Measurements from ENCODE around the gene HECW1.

HECW1 gene

DNA sequence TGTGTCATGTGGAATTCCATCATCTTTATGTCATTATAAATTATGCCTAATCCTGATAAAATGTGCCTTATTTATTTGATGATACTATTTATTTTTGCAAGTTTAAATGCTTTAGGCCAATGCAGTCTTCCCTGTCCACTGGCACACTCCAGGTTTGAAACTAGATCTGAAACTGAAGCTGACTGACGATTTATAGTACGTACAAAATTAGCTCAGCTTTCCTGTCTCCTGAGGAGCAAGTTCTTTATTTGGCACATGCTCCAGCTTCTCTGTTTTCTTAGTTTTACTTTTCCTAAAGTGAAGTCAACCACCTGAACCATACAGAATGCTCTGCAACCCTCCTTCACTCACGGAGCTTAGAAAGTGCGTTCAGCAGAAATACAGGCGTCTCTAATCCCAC is 164.1 kb downstream of the HECW1 start:
- DNase-seq, result no peak

DNA sequence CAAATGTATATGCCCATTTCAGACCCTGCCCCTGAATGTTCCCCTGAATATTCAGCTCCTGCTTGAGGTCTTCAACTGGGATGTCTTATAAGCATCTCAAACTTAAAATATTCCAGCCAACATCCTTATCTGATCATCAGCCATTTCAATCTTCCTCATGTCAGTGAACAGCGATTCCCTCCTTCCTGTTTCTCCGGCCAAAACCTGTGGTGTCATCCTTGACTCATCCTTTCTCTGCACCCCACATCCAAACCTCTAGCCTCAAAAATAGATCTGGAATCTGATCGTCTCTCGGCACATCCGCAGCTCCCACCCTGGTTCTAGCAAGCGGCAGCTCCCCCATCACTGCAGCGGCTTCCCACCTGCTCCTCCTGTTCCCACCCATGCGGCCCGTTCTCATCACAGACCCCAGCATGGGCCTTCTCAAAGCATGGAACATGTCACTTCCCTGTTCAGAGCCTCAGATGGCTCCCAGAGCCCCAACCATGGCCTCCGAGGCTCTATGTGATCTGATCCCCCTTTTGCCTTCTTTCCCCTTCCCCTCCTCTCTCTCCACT is 165.7 kb downstream of the HECW1 start:
- DNase-seq, result no peak

DNA sequence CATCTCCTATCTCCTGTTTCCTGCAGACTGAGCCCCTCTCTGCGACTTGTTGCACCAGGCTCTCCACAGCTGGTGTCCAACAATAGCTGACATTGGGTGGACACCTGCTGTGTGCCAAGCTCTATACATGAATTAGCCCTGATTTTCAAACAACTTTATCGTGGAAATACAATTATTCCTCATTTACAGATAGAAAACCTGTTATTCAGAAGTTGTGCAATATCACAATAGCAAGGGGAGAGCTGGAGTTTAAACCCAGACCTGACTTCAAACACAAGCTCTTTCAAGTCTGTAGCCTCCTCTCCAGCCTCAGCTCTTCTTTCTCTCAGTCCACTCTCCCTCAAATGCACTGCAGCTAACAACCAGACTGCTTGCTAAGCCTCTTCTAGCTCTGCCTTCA is 168.8 kb downstream of the HECW1 start:
- DNase-seq, result no peak

DNA sequence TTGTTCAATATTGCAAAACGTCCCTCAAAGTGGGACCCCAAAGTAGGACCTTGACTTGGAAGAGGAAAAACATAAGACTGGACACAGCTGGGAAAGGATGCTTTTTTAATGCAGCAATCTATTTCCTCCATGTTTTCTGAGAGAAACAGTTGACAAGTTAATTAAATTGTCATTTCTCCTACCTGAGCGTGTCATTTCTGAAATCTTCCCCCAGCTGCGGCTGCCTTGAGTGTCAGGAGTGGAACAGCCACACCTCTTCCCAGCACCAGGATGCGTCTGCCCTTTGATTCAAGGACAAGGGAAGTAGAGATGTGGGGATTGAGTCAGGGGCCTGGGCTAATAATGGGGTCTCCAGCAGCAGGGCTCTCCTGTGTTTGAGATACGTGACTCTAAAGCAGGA is 171.3 kb downstream of the HECW1 start:
- no peak for DNase-seq

DNA sequence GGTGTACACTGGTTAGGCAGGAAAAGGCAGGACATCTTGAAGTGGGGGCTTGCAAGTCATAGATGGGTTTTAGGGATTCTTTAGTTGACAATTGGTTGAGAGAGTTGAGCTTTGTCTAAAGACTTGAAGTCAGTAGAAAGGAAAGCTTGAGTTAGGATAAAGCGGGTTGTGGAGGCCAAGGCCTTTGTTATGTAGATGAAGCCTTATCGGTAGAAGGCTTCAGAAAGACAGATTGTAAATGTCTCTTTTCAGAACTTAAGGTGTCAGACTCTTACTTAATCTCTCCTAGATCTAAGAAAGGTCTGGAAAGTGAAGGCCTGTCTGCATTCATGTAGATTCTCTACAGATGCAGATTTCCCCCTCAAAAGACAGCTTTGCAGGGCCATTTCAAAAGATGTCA is 177.4 kb downstream of the HECW1 start:
- no peak for DNase-seq

DNA sequence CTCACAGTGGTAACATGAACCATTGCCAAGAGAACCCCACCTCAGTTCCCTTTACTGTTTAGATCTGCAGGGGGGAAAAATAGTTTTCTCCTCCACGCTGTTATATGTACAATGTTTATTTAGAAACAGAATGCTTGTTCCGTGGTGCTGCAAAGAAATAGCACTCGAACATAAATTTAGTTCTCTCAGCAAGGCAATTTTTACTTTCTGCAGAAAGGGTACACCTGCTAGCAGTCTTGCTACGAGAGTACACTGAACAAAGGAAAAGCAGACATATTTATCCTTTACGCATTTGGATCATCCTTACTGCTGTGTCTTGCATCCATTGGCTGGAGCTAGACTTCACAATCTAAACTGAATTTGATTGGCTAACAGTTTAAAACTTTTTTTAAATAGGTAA is 178.5 kb downstream of the HECW1 start:
- no peak for DNase-seq

DNA sequence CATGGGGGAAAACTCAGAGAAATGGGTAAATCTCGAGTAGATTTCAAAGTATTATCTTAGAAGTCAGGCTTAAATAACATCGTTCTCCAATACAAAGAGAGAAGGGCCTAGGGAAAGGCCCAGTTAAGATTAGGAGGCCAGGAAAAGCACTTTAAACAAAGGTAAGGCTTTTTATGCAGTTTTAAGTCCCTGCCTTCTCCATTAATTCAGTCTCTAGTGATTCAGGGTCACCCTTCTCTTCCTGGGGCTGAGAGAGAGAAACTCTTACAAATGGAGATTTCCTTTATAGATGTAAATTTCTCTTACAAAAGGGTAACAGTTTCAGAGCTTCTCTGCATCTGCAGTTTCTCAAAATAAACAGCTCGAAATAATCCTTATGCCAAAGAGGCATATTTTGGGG is 179.3 kb downstream of the HECW1 start:
- DNase-seq, result no peak

DNA sequence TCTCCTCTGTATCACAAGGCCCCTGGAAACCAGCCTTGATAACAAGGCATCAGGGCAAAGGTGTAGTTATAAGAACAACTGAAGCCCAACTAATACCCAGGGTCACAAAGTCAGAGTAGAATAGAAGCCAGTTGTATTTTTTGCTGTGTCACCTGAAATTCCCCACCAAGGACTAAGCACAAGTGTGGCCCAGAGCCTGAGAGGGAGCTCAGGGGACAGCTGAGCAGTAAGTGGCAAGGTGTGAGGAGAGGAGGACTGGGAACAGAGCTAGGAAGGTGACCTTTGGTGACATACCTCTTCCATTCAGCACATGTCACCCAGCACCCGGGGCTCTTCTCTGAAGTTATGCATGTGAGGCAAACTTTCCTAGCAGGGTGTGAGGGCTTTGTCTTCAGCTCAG is 179.9 kb downstream of the HECW1 start:
- no peak for DNase-seq

DNA sequence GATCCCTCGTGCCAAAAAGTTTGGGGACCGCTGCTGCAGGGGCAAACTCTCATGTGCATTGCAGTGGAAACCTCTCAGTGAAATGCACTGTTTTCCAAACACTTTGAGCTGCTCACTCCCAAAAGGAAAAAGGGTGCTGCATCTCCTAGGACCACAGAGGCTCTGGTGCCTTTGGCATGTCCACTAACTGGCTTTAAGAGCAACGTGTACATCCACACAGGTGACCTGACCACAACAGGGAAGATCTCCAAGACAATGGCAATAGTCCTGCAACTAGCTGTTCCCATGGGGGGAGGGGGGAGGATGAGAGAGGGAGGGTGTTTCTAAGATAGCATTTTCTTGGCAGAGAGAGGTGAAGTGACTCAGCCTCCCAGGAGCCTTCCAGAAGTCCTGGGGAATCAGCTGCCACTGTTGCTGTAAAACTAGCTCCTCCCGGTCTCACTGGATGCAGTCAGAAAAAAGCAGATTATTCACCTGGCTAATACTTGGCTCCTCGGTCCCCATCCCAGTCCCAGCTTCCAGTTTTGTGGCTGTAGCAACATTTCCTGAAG is 181.7 kb downstream of the HECW1 start:
- DNase-seq, result no peak

DNA sequence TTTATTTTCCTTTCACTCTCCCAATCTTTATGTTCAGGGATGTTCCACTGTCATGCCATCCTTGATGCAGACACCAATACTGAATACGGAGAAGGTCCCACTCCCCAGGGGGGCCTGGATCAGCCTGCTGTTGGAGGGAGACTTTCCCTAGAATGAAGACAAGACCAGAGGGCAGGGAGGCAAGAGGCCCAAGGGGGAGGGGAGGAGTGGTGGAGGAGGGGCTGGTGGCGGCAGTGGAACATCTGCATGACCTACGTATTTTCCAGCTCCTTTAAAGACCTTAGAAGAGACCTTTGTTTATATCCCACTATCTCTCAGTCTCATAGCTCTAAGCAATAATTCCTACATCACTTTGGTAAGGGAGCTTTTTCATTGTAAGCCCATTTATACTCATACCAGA is 183.0 kb downstream of the HECW1 start:
- DNase-seq, result no peak

DNA sequence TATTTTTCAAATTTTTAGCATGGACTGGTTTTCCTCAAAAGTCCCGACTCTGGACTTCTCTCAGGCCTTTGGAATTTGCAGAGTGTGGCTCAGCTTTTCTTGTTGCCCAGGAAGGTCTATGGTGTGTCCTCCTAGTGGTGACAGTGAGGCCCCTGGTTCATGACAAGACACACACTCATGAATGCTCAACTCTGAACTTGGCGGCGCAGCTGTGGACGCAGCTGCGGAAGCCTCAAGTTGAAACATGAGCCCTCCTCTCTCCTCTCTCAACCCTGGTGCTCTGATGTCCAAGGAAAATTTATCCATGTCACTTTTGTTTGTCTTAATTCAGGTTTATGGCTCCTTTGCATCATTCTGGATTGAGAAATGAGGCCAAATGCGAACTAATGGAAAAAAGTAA is 183.9 kb downstream of the HECW1 start:
- DNase-seq, result no peak

DNA sequence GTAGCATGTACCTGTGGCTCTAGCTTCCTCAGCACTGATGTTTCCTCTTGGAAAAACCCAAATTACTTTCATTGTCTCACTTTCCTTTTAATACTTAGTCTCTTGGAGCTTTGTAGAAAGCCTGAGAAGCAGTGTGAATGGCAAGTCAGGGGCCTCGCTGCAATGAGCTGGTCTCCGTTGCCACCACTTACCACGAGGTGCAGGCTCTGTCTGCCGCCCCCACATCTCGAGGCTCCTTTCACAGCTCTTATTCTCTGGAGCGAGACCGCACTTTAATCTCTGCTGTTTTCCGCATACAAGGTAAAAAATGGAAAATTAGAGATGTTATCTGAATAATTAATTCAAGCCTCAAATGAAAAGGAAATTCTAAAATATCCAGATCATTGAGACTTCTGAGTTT is 186.2 kb downstream of the HECW1 start:
- no peak for DNase-seq

DNA sequence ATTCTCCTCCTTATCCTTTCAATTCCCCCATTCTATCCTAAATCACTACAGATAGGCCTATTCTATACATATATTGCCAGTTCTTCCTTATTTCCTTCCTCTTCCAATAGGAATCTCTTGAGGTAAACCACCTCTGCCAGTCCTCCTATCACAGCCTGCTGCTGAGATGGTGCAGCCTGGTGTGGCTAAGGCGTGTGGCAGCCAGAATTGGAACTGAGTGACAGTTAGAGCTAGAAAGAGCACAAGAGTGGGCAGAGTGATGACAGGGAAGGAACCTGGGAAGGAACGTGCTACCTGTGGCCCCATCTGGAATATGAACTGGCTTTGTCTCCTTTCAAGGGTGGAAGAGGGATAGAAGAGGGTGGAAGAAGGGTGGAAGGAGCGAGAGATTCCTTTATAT is 187.7 kb downstream of the HECW1 start:
- no peak for DNase-seq

DNA sequence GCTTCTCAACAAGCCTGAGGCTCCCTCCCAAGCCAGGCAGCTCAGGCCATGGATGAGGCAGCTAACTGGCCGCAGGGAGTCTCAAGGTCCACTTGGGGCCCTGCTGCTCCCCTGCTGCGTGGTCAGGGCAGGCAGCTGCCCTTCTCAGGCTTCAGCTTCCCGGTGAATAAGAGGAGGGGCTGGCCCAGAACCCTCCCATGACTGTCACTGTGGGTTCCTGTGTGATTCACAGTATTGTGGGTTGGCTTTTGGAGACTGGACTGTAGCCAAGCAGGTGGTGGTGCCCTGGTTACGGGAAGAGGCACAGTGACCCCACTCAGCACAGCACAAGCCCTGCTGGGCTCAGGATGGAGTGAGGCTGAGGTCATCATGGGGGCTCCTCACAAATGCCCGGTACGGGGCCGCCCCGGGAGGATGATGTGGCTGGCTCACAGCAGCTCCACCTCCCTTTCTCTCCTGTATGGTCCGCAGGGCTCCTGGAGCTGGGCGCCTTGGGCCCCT is 189.8 kb downstream of the HECW1 start:
- no peak for DNase-seq

DNA sequence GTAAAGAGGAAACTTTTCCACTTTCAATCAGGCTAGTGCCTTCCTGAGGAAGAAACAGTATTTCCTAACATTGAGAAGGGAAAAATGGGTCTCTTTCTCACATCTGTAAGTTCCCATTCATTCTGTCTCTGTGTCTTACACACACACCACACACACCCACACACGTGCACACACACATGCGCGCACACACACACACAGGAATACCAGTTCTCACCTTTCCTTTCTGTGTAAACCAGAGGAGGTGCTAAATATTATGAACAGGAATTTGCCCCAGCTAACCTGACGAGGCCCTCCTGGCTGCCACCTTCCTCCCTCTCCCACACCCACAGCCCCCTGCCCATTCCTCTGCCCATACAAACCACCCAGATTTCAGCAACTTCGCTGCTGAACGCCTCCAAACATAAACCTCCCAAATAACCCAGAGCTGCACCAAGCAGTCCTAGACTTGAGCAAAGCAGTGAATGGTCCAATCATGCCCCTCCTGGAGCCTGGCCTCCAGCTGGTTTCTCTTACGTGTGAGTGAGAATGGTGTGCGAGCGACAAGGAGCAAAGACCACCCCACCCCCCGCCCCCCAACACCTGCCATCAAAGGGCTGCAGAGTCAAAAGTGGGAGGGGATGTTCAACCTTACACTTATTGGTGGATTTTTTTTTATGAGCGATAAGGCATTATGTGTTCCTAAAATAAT is 190.5 kb downstream of the HECW1 start:
- DNase-seq, result no peak

DNA sequence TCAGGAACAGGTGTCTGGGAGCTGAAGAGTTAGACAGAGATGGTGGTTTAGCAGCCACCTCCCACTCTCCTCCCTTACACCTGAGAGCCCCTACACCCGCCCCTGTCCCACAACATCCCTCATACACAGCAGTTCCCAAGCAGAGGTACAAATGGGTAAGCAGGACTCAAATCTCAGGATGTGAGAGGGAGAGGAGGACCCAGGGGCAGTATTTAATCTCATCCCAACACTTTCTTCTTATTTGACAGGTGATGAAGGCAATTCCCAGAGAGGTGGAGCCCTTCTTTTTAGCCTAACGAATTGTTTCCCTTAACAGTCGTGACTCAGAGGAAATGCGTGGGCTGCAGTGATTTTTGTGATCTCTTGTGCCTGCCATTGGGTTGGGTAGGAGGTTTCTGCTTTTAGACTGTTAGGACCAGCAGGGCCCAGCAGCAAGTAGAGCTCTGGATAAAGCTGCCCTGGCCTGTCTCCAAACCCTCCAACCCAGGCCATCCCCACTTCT is 191.3 kb downstream of the HECW1 start:
- DNase-seq, result no peak

DNA sequence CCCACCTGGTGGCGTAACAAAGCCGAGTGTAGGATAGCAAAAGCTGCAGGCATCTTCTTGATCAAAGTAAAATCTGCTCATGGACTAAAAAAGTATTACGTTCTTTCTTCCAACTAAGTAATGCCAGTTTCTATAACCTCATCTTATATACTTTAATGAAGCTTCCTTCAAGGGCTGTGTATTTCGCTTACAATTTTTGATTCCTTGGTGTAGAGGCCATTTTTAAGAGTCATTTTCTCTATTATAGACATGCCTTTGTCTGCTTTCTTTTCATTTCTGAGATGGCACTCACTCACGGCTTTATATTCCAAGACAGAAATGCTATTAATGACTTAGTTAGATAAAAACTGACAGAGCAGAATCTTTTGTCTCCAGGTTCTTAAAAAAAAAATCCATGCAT is 194.0 kb downstream of the HECW1 start:
- no peak for DNase-seq

DNA sequence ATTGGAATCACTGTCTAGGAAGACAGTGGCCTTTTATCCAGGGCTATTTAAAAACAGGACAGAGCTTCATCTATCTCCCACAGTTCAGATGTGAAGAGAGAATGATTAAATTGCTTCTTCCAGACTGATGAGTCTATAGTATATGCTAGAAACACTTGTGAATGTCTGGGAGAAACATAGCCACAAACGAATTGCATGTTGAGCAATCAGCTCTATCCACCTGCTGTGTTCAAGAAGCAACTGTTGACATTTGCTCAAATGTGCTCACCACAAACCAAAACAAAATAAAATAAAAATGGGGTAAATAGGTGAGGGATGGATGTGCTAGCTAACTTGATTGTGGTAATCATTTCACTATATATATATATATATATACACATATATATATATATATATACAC is 195.1 kb downstream of the HECW1 start:
- no peak for DNase-seq

DNA sequence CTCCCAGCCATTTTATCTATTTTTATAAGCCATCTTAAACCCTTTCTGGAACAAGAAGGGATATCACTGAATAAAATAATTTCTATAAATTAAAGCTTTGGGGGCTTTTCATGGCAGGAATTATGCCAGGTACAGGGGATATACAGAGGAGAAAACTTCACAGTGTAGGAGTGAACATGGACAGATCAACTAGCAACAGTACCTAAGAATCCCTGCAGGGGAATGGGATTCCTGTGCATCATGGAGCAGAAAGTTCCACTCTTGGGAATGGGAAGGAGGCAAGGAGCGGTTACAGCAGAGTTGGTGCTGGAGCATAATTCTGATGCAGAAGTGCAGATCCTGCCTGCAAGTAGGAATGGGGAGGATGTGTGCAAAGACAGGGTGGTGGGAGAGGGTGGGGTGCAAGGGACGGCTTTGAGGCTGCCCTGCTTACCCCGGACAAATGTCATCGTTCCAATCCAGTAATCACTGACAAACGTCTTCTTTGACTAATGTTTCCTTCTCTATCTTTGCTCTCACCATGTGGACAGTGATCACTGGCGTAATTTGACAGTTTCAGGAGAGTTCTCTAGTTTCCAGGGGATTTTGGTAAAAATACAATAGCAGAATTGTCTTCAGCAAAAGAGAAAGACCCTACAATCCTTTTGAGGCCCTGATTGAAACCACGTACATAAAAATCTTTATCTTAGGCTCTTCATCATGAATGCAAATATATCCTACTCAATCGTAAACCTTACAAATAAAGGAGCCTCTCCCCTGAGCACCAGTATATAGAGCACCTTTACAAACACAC is 196.7 kb downstream of the HECW1 start:
- DNase-seq, result no peak

DNA sequence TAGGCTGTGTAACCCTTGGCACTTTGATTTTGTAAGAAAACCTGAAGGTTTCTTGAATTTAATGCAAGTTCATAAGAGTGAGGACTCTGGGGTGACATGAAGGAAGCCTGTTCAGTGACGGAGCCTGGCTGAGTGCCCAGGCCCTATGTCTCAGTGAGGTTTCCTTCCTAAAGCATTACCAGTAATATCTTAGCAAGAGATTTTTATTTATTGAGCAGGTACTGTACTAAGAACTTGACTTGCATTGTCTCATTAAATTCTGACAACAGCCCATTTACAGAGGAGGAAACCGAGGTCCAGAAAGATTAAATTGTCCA is 197.2 kb downstream of the HECW1 start:
- no peak for DNase-seq

DNA sequence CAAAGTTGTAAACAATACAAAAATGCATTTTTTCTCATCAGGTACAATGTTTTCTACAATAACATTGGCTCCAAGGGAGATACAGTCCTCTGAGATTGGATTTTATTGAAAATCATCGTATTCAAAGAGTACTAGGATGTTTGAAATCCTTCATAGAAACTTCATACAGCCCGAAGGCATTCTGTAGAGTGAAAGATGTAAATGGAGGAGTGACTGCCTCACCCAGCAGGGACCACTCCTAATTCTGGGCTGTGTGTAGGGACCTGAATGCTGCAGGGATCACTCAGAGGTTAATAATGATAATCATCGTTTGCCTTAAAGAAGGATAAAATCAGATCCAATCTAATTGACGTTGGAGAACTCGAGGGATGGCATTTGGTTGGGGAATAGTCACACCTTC is 198.6 kb downstream of the HECW1 start:
- no peak for DNase-seq

DNA sequence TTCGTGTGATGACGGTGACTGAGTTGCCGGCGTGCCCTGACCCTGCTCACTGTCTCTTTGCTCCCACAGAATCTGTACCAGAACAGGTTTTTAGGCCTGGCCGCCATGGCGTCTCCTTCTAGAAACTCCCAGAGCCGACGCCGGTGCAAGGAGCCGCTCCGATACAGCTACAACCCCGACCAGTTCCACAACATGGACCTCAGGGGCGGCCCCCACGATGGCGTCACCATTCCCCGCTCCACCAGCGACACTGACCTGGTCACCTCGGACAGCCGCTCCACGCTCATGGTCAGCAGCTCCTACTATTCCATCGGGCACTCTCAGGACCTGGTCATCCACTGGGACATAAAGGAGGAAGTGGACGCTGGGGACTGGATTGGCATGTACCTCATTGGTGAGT is 199.2 kb downstream of the HECW1 start:
- no peak for DNase-seq

DNA sequence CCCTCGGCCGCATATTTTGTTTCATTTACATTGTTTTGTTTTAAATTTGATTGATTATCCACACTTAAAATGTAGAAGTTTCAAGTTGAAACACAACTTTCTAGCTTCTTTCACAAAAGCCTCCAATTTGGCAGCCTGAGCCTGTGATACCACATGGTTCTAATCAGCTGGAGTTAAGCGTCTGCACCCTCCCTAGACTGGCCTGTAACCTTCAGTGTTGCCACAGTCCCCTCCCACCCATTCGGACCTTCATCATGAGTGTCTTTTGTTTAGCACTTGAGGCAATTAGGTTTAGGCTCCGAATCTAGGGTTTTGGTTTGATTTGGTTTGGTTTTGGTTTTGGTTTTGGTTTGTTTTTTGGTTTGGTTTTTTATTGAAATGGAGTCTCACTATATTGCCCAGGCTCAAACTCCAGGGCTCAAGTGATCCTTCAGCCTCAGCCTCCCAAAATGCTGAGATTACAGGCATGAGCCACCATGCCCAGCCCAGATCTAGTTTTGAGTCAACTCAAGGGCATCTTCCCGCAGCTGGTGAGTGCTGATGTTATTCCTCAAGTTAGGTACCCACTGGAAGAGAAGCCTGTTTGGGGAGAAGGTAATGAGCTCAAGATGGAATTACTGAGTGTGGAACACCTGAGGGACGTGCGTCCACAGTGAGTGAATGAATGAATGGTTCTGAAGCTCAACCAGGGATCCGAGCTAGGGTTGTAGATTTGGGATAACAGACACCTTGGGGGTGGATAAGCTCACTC is 201.4 kb downstream of the HECW1 start:
- no peak for DNase-seq

All from NCI-H510A treated with DMSO at 0.1 percent for 48 hours (cell line).